Breast epithelium (tissue), 4 donors: ENCODE data around the gene ENO3. TPM values are rescaled to one million over a fixed set of nuclear protein-coding genes. Genes with fewer than 3 reads are reported as not detected.

Experiments used
- DNase-seq, 2 donors: peaks; one replicate each; pipeline ENCODE4 v3.0.0-alpha.2; 2019; ENCODE audit warnings: low spot score in 2 of 2
- H3K27ac ChIP-seq, 2 donors: fragments of 200-600 bp; sonication (generic) in 1 of 2; one replicate each; pipeline ENCODE4 v1.5.1; 2016 to 2019; ENCODE audit warnings: mild to moderate bottlenecking in 1 of 2
- H3K27me3 ChIP-seq, 2 donors: fragments of 200-600 bp; sonication (generic) in 1 of 2; one replicate each; pipeline versions ENCODE4 v1.5.1 to v1.6.0; 2017 to 2019; ENCODE audit warnings: control low read depth in 1 of 2, mild to moderate bottlenecking in 1 of 2
- H3K36me3 ChIP-seq: fragments of 200-600 bp; one replicate; pipeline ENCODE4 v1.5.1; 2019
- H3K4me1 ChIP-seq, 2 donors: fragments of 200-600 bp; sonication (generic); one replicate each; pipeline ENCODE4 v1.5.1; 2016 to 2019; ENCODE audit warnings: control low read depth in 1 of 2
- H3K4me3 ChIP-seq, 3 donors: fragments of 200-600 bp; sonication (generic); 1 replicate in 2 of 3; 2 replicates in 1 of 3; pipeline ENCODE4 v1.5.1; 2016 to 2019; ENCODE audit warnings: mild to moderate bottlenecking in 3 of 3, moderate library complexity in 2 of 3
- H3K9me3 ChIP-seq, 2 donors: fragments of 200-600 bp; sonication (generic) in 1 of 2; one replicate each; pipeline ENCODE4 v1.5.1; 2016 to 2019; ENCODE audit warnings: control low read depth in 1 of 2
- CTCF ChIP-seq, 3 donors: fragments of 450-650 bp; IDR thresholded peaks; one replicate each; pipeline ENCODE4 v1.5.1; 2016 to 2017; ENCODE audit warnings: antibody characterized with exemption in 3 of 3, mild to moderate bottlenecking in 3 of 3, moderate library complexity in 3 of 3
- POLR2A ChIP-seq: fragments of 450-650 bp; IDR thresholded peaks from one replicate; pipeline ENCODE4 v1.6.1; 2016; ENCODE audit warnings: antibody characterized with exemption, mild to moderate bottlenecking, moderate library complexity
- POLR2AphosphoS5 ChIP-seq, 3 donors: sonication (generic); formaldehyde crosslinking; IDR thresholded peaks; one replicate each; pipeline ENCODE4 v1.6.1; 2017; ENCODE audit warnings: antibody characterized with exemption in 3 of 3
- intact Hi-C: fragments of 100-400 bp; cut with DNase I; formaldehyde crosslinking; loops from one replicate; pipeline ENCODE4 v1.15.1; 2023; ENCODE audit warnings: low total_unique reads
- total RNA-seq, 3 donors: library from RNA; depleted of rRNA; stranded (reverse); fragments of >200 nt; gene quantifications; one replicate each; pipeline ENCODE4 v1.1.0, GENCODE V29; 2016

The ENO3 gene
- total RNA-seq, 3 donors from 2014 or later: 1.6 to 4.6 (median 3.1) TPM

GRCh38 chr17:4953451-4953961 lies 2.6 kb downstream of the ENO3 start:
- Histone ChIP-seq H3K9me3 (no peaks in the 10 kb centered on the region), H3K4me3 (no peak overlapping the region), H3K27ac (no peak overlapping the region), H3K36me3 (no peaks in the 10 kb centered on the region), H3K4me1 (peaks cover 0 to 6% of the 10 kb centered on the region in 2 donors), H3K27me3 (no peaks in the 10 kb centered on the region)
- intact Hi-C loops: no loop called here
- TF ChIP-seq POLR2AphosphoS5 (IDR thresholded peaks at IDR 0.05): no peak
- DNase-seq: no peak

GRCh38 chr17:4955091-4955490 lies 4.2 kb downstream of the ENO3 start:
- H3K27ac ChIP-seq: no peak overlapping the region
- no peaks in the 10 kb centered on the region for H3K9me3 ChIP-seq
- no peak for DNase-seq
- H3K4me1 ChIP-seq: peaks cover 0 to 6% of the 10 kb centered on the region in 2 donors
- peaks cover 8% of the 10 kb centered on the region for H3K36me3 ChIP-seq
- TF ChIP-seq POLR2AphosphoS5 (IDR thresholded peaks at IDR 0.05): no peak
- TF ChIP-seq POLR2A: no peak
- no peak for TF ChIP-seq CTCF (IDR thresholded peaks at IDR 0.05)
- no peaks in the 10 kb centered on the region for H3K27me3 ChIP-seq
- H3K4me3 ChIP-seq: no peak overlapping the region
- intact Hi-C loops: no loop called here

- no peak for DNase-seq
- H3K4me3 ChIP-seq: no peak overlapping the region
- no peaks in the 10 kb centered on the region for H3K27me3 ChIP-seq
- H3K27ac ChIP-seq: no peak overlapping the region
- TF ChIP-seq POLR2A (no peak), POLR2AphosphoS5 (IDR thresholded peaks at IDR 0.05) (no peak), CTCF (IDR thresholded peaks at IDR 0.05) (no peak)
- H3K4me1 ChIP-seq: no peaks in the 10 kb centered on the region
- peaks cover 10% of the 10 kb centered on the region for H3K36me3 ChIP-seq
- intact Hi-C loops: no loop called here
- H3K9me3 ChIP-seq: no peaks in the 10 kb centered on the region
These were observed 5.7 kb downstream of the ENO3 start for GRCh38 chr17:4956493-4957061.

GRCh38 chr17:4958102-4958501 lies 7.2 kb downstream of the ENO3 start:
- no peak for TF ChIP-seq POLR2A
- TF ChIP-seq CTCF (IDR thresholded peaks at IDR 0.05): no peak
- TF ChIP-seq POLR2AphosphoS5 (IDR thresholded peaks at IDR 0.05): no peak
- no peak overlapping the region for H3K27ac ChIP-seq
- DNase-seq: no peak

GRCh38 chr17:4959261-4959965 lies 8.5 kb downstream of the ENO3 start:
- no peak overlapping the region for H3K27ac ChIP-seq
- no peak overlapping the region for H3K4me3 ChIP-seq
- DNase-seq: no peak

More at GRCh38 chr17:4958102-4958501, 7.2 kb downstream of the ENO3 start:
- no peaks in the 10 kb centered on the region for H3K27me3 ChIP-seq
- H3K4me1 ChIP-seq: no peaks in the 10 kb centered on the region
- no peak overlapping the region for H3K4me3 ChIP-seq
- intact Hi-C loops: no loop called here
- peaks cover 10% of the 10 kb centered on the region for H3K36me3 ChIP-seq
- H3K9me3 ChIP-seq: no peaks in the 10 kb centered on the region

More at GRCh38 chr17:4959261-4959965, 8.5 kb downstream of the ENO3 start:
- intact Hi-C loops: no loop called here
- H3K4me1 ChIP-seq: no peaks in the 10 kb centered on the region
- no peaks in the 10 kb centered on the region for H3K9me3 ChIP-seq
- peaks cover 10% of the 10 kb centered on the region for H3K36me3 ChIP-seq
- TF ChIP-seq POLR2A: no peak
- no peak for TF ChIP-seq CTCF (IDR thresholded peaks at IDR 0.05)
- TF ChIP-seq POLR2AphosphoS5 (IDR thresholded peaks at IDR 0.05): no peak
- no peaks in the 10 kb centered on the region for H3K27me3 ChIP-seq
